HL-60 (cell line): ENCODE results near the gene RSAD1.

Source experiments
- GABPA ChIP-seq: IDR thresholded peaks from 2 replicates; pipeline ENCODE4 v1.6.1; 2012; ENCODE audit warnings: low read depth
- POLR2AphosphoS5 ChIP-seq: IDR thresholded peaks from 2 replicates; pipeline ENCODE4 v1.6.1; 2012; ENCODE audit warnings: low read depth
- REST ChIP-seq: IDR thresholded peaks from 2 replicates; pipeline ENCODE4 v1.6.1; 2012; ENCODE audit warnings: low read depth; ENCODE audit not compliant: insufficient replicate concordance
- SPI1 ChIP-seq: IDR thresholded peaks from 2 replicates; pipeline ENCODE4 v1.6.1; 2012; ENCODE audit warnings: low read depth, mild to moderate bottlenecking, borderline replicate concordance
- TF ChIP-seq, protein P1 (sequence below): IDR thresholded peaks from one replicate; pipeline ENCODE4 v1.5.1; 2011; ENCODE audit warnings: low read length, control low read depth, inconsistent platforms; ENCODE audit not compliant: insufficient read depth

DNA sequence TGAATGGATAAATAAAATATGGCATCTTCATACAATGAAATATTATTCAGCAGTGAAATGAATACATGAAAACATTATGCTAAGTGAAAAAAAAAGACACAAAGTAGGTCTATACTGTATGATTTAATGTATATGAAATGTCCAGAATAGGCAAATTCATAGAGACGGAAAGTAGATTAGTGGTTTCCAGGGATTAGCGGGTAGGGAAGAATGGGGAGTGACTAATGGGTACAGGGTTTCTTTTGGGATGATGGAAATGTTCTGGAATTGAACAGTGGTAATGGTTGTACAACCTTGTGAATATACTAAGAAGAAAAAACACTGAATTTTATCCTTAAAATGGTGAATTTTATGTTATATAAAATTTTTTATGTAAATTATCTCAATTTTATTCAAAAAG, 21.1 kb downstream of the RSAD1 start:
- TF ChIP-seq, protein P1, sequence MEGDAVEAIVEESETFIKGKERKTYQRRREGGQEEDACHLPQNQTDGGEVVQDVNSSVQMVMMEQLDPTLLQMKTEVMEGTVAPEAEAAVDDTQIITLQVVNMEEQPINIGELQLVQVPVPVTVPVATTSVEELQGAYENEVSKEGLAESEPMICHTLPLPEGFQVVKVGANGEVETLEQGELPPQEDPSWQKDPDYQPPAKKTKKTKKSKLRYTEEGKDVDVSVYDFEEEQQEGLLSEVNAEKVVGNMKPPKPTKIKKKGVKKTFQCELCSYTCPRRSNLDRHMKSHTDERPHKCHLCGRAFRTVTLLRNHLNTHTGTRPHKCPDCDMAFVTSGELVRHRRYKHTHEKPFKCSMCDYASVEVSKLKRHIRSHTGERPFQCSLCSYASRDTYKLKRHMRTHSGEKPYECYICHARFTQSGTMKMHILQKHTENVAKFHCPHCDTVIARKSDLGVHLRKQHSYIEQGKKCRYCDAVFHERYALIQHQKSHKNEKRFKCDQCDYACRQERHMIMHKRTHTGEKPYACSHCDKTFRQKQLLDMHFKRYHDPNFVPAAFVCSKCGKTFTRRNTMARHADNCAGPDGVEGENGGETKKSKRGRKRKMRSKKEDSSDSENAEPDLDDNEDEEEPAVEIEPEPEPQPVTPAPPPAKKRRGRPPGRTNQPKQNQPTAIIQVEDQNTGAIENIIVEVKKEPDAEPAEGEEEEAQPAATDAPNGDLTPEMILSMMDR, result no peak
- TF ChIP-seq POLR2AphosphoS5, result no peak
- no peak for TF ChIP-seq SPI1
- no peak for TF ChIP-seq REST
- TF ChIP-seq GABPA, result no peak
